ENCODE measurements around the gene GPHN. TPM values are rescaled to one million over a fixed set of nuclear protein-coding genes. Genes with fewer than 3 reads are reported as not detected.
A peak's percentile ranks its signal among the peaks of the same experiment; 100 is the strongest.

GPHN gene
- total RNA-seq, 1 experiment from 2014 or later = 18.1 TPM

- peak; percentile 39; the same call in 1 of the 2 replicates for TF ChIP-seq USF1 (CRISPR knock-in tag; IDR thresholded peaks at IDR 0.05)
- 0 out of 2 replicates have a peak, but pooled peaks have one; percentile 31 for TF ChIP-seq AFF4 (CRISPR knock-in tag; IDR thresholded peaks at IDR 0.05; ENCODE audit: borderline replicate concordance)
- TF ChIP-seq ATF6 (CRISPR knock-in tag; IDR thresholded peaks at IDR 0.05) = no peak
- no peak for TF ChIP-seq TCF7 (CRISPR knock-in tag; IDR thresholded peaks at IDR 0.05; ENCODE audit: low read depth)
- TF ChIP-seq MXD4 (CRISPR knock-in tag; IDR thresholded peaks at IDR 0.05; ENCODE audit: borderline replicate concordance) = no peak
- TF ChIP-seq ZNF423 (CRISPR knock-in tag; IDR thresholded peaks at IDR 0.05) = no peak
- TF ChIP-seq E2F4 (CRISPR knock-in tag; IDR thresholded peaks at IDR 0.05; ENCODE audit: borderline replicate concordance, low read depth) = peak; percentile 39; the same call in 1 of the 2 replicates
- TF ChIP-seq HMGXB4 (CRISPR knock-in tag; IDR thresholded peaks at IDR 0.05) = peak; percentile 86
- TF ChIP-seq NFE2L1 (CRISPR knock-in tag; IDR thresholded peaks at IDR 0.05) = peak; percentile 53; the same call in 1 of the 2 replicates
- no peak for TF ChIP-seq ZNF532 (CRISPR knock-in tag; IDR thresholded peaks at IDR 0.05; ENCODE audit: borderline replicate concordance)
- no peak for TF ChIP-seq RORB (CRISPR knock-in tag; IDR thresholded peaks at IDR 0.05)
- peak; percentile 40 for TF ChIP-seq FOXK1 (CRISPR knock-in tag; IDR thresholded peaks at IDR 0.05)
- peak; percentile 7; the same call in 1 of the 2 replicates for TF ChIP-seq PRDM15 (CRISPR knock-in tag; IDR thresholded peaks at IDR 0.05)
- TF ChIP-seq TEAD4 (CRISPR knock-in tag; IDR thresholded peaks at IDR 0.05) = no peak; the same call in 1 of the 2 replicates
- TF ChIP-seq ZMAT4 (CRISPR knock-in tag; IDR thresholded peaks at IDR 0.05) = no peak
- TF ChIP-seq KAT7 (CRISPR knock-in tag; IDR thresholded peaks at IDR 0.05; ENCODE audit: borderline replicate concordance) = peak; percentile 24; the same call in 1 of the 2 replicates
- peak; percentile 26 for TF ChIP-seq SP1 (CRISPR knock-in tag; conservative IDR thresholded peaks at IDR 0.05)
These were observed at the start of gene GPHN (continued) for GRCh38 chr14:66507722-66508546.
